ENCODE measurements around the gene PSMC3.

The PSMC3 gene

DNA sequence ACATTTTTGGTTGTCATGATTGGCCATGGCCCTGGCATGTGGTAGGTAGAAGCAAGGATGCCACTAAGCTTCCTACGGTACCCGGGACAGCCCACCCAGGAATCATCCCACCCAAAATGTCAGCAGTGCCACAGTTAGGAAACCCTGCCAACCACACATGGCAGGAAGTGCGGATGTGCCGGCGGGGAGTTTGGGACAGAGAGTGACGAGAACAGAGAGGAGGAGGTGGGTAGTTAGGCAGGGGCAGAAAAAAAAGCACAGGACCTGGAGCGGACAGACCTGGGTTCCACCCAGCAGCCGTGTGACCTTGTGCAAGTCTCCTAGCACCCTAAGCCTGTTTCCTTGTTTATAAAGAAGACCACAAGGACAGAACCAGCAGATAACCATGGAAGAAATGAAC, 51.2 kb downstream of the PSMC3 start:
- DNase-seq, result no peak

DNA sequence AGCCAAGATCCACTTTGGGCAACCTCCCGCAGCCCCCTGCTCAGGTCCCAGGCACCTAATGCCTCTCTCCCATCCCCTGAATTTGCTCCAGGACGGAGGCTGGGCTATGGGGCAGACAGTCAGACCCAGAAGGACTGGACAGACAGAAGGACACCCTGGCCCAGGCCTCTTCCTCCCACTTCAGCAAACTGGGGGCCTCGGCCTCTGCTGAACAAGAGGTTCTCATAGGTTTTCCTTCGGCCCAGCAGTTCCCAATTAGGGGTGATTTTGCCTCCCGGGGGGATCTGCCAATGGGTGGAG, 51.6 kb downstream of the PSMC3 start:
- DNase-seq, result no peak

DNA sequence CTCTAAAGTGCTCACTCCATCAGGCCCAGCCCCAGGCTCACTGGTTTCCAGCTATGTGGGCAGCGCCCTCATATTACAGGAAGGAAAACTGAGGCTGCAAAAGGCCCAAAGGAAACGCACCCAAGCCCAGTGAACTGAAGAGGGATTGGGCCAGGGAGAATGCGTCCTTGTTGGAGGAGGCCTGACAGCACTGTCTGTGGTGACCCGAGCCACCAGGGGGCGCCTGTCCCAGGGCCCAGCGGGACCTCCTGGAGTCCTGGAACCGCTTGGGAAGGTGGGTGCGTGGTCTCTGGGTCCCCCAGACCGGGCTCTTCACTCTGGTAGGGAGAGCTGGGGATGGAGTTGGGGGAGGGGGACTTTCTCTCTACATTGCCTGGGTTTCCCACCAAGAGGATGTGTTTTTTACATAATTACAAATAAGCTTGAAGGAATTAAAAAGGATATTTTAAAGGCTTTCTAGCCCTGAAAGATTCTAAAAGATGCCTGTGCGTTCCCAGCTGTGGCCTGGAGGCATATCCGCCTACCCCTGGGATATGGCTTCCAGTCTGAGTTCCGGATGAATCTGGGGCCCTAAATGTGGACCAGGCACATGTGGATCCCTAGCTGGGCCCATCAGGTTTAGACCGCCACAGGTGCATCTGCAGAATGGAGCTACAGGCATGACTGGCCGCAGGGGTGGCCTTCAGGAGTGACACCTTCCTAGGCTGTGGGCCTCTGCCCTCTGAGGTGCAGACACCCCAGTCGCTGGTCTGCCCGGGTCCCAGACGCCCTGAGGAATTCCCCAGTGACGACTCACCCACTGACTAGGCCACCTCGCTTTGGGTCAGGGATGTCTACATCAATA, 52.1 kb downstream of the PSMC3 start:
- peak; percentile 90 for DNase-seq

DNA sequence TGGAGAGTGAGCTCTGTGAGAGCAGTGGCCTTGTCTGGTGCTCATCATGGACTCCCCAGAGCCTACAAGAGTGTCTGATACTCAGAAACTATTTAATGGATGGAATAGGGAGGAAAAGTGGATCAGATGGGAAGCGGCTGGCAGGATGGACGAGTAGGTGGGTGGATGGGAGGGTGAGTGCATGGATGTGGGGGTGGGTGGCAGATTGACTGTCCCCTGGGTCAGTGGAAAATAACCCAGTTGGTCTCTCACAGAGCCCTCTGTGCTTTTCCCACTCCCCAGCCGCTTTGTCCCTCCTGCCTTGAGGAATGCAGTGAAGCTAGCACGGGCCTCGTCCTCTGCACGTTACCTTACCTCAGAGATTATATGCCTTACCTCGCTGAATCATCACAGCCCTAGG, 53.8 kb downstream of the PSMC3 start:
- no peak for DNase-seq

DNA sequence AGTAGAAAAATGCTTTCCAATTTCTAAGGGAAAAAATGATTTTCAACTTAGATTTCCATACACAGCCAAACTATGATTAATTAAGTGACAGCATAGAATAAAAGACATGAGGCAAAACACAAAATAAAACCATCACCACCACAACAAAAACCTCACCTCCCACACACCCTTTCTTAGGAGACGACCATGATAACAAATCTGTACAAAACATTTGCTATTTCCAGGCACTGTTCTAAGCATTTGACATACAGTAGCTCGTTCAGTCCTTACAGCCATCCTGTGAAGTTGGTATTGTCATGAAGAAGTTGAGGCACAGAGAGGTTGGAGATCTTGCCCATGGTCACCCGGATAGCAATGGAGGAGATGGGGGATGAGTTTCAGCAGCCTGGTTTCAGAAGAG, 56.6 kb downstream of the PSMC3 start:
- no peak for DNase-seq
